NK-92 (cell line): ENCODE data around the gene FRMD1.

Source experiments
- DNase-seq: peaks from one replicate; lab custom pipeline; 2025; ENCODE audit not compliant: unreplicated experiment; lab: John Stamatoyannopoulos, UW

FRMD1 gene

GRCh38 chr6:168011291-168011690, 67.7 kb downstream of the FRMD1 start:
- DNase-seq = no peak

- DNase-seq = no peak
Measured at GRCh38 chr6:168009331-168009730, 69.7 kb downstream of the FRMD1 start.

- no peak for DNase-seq
Measured at GRCh38 chr6:168007592-168008338, 71.2 kb downstream of the FRMD1 start.

GRCh38 chr6:168005796-168006195, 73.2 kb downstream of the FRMD1 start:
- DNase-seq = no peak

GRCh38 chr6:168004945-168005344, 74.1 kb downstream of the FRMD1 start:
- no peak for DNase-seq

- DNase-seq = no peak
Measured at GRCh38 chr6:168004023-168004422, 75.0 kb downstream of the FRMD1 start.
